SU-DHL-6 (cell line): ENCODE measurements around the gene PON1.

Experiments
- H2AFZ ChIP-seq: fragments of 200-600 bp; sonication (generic); 2 replicates; pipeline ENCODE4 v1.6.1; 2014; ENCODE audit warnings: low read depth, mild to moderate bottlenecking, moderate library complexity, mixed read lengths, antibody characterized with exemption, low read length; ENCODE audit not compliant: severe bottlenecking
- H3F3A ChIP-seq: fragments of 200-600 bp; shearing (Covaris generic); 2 replicates; pipeline ENCODE4 v1.6.0; 2016; ENCODE audit warnings: antibody characterized with exemption, mild to moderate bottlenecking; ENCODE audit not compliant: insufficient read depth
- H3K27ac ChIP-seq: fragments of 200-600 bp; sonication (generic); 2 replicates; pipeline ENCODE4 v1.5.1; 2016; ENCODE audit warnings: low read depth, mild to moderate bottlenecking, low read length, moderate library complexity, mixed read lengths
- H3K27me3 ChIP-seq: fragments of 200-600 bp; sonication (generic), shearing (Covaris generic); 2 replicates; pipeline ENCODE4 v1.6.0; 2014; ENCODE audit warnings: mild to moderate bottlenecking, low read length
- H3K36me3 ChIP-seq: fragments of 200-600 bp; sonication (generic); 2 replicates; pipeline ENCODE4 v1.6.1; 2014; ENCODE audit warnings: mild to moderate bottlenecking, low read length, mixed read lengths
- H3K4me2 ChIP-seq: fragments of 300-600, 200-600 bp; shearing (Covaris generic), sonication (generic); 2 replicates; pipeline ENCODE4 v1.6.0; 2014; ENCODE audit warnings: low read length, low read depth, mild to moderate bottlenecking; ENCODE audit not compliant: poor library complexity, severe bottlenecking
- H3K4me3 ChIP-seq: fragments of 200-600 bp; sonication (generic); 2 replicates; pipeline ENCODE4 v1.5.1; 2014; ENCODE audit warnings: antibody characterized with exemption, low read length, mild to moderate bottlenecking, mixed read lengths; ENCODE audit not compliant: insufficient read depth, poor library complexity, severe bottlenecking
- H3K79me2 ChIP-seq: fragments of 200-600 bp; sonication (generic); 2 replicates; pipeline ENCODE4 v1.6.1; 2014; ENCODE audit warnings: mild to moderate bottlenecking, low read length, moderate library complexity; ENCODE audit not compliant: insufficient read depth
- H3K9ac ChIP-seq: fragments of 200-600 bp; sonication (generic); 2 replicates; pipeline ENCODE4 v1.7.0; 2014; ENCODE audit warnings: mild to moderate bottlenecking, low read length
- H3K9me2 ChIP-seq: fragments of 200-600 bp; sonication (generic); replicated peaks from 2 replicates; pipeline ENCODE4 v1.6.1; 2014; ENCODE audit warnings: low read length; ENCODE audit not compliant: insufficient read depth
- H3K9me3 ChIP-seq: fragments of 200-600 bp; sonication (generic); 2 replicates; pipeline ENCODE4 v1.6.1; 2014; ENCODE audit warnings: low read length, mixed read lengths; ENCODE audit not compliant: insufficient read depth
- H4K20me1 ChIP-seq: fragments of 200-600 bp; sonication (generic); 2 replicates; pipeline ENCODE4 v1.6.1; 2014; ENCODE audit warnings: low read depth, mild to moderate bottlenecking, antibody characterized with exemption, low read length, moderate library complexity, mixed read lengths
- CTCF ChIP-seq: fragments of 200-600 bp; sonication (generic); IDR thresholded peaks from one replicate; pipeline ENCODE4 v1.5.1; 2017; ENCODE audit warnings: antibody characterized with exemption, mild to moderate bottlenecking, low read length, moderate library complexity; ENCODE audit not compliant: insufficient read depth, poor library complexity, severe bottlenecking
- EZH2phosphoT487 ChIP-seq: fragments of 200-600 bp; sonication (generic), shearing (Covaris generic); conservative IDR thresholded peaks from 2 replicates; pipeline ENCODE4 v1.6.1; 2018; ENCODE audit warnings: mild to moderate bottlenecking, antibody characterized with exemption, low read length, moderate library complexity, mixed read lengths

PON1 gene

GRCh38 chr7:95298091-95298490, 26.2 kb downstream of the PON1 start:
- TF ChIP-seq EZH2phosphoT487 (no peak), CTCF (no peak)
- Histone ChIP-seq H3K4me2 (no peak overlapping the region), H3K9ac (no peak overlapping the region), H3K27ac (no peak overlapping the region), H3K36me3 (no peaks in the 10 kb centered on the region), H3K9me3 (no peaks in the 10 kb centered on the region), H3K4me3 (no peak overlapping the region), H3K79me2 (no peaks in the 10 kb centered on the region), H3K9me2 (no peaks in the 10 kb centered on the region), H2AFZ (no peak overlapping the region), H3K27me3 (no peaks in the 10 kb centered on the region), H4K20me1 (no peaks in the 10 kb centered on the region), H3F3A (no peaks in the 10 kb centered on the region)

- H3K9ac ChIP-seq, result no peak overlapping the region
- H3K27me3 ChIP-seq, result no peaks in the 10 kb centered on the region
- H3K9me3 ChIP-seq, result no peaks in the 10 kb centered on the region
- no peak overlapping the region for H3K4me2 ChIP-seq
- H3F3A ChIP-seq, result no peaks in the 10 kb centered on the region
- no peaks in the 10 kb centered on the region for H3K36me3 ChIP-seq
- no peaks in the 10 kb centered on the region for H4K20me1 ChIP-seq
- TF ChIP-seq CTCF, result no peak
- TF ChIP-seq EZH2phosphoT487, result no peak
- no peaks in the 10 kb centered on the region for H3K79me2 ChIP-seq
- H3K27ac ChIP-seq, result no peak overlapping the region
- no peak overlapping the region for H3K4me3 ChIP-seq
- H3K9me2 ChIP-seq, result no peaks in the 10 kb centered on the region
- no peak overlapping the region for H2AFZ ChIP-seq
Measured at GRCh38 chr7:95297041-95297440, 27.3 kb downstream of the PON1 start.

- H3K9me3 ChIP-seq, result no peaks in the 10 kb centered on the region
- H4K20me1 ChIP-seq, result no peaks in the 10 kb centered on the region
- no peak overlapping the region for H3K27ac ChIP-seq
- no peaks in the 10 kb centered on the region for H3K9me2 ChIP-seq
- H3K79me2 ChIP-seq, result no peaks in the 10 kb centered on the region
- no peaks in the 10 kb centered on the region for H3K36me3 ChIP-seq
- no peak overlapping the region for H3K4me2 ChIP-seq
- no peaks in the 10 kb centered on the region for H3F3A ChIP-seq
- no peak overlapping the region for H2AFZ ChIP-seq
- H3K27me3 ChIP-seq, result no peaks in the 10 kb centered on the region
- H3K4me3 ChIP-seq, result no peak overlapping the region
- no peak overlapping the region for H3K9ac ChIP-seq
- TF ChIP-seq CTCF, result no peak
- no peak for TF ChIP-seq EZH2phosphoT487
Measured at GRCh38 chr7:95296456-95296855, 27.9 kb downstream of the PON1 start.
